Stimulated activated CD4-positive, alpha-beta T cell treated with anti-CD3 and anti-CD28 coated beads, TNF-alpha, amount 100 ng/mL, for 4 hours (primary cell): ENCODE data around the gene COX4I2.
"Not testable (repeated sequence)": the region's sequence is repeated elsewhere in the genome, so short reads cannot be mapped to it uniquely, and the experiment has no call there.

ENCODE experiments used
- DNase-seq, 3 experiments: peaks; one replicate each; pipeline ENCODE4 v3.0.0-alpha.2; 2020; ENCODE audit warnings: low read depth in 3 of 3

COX4I2 gene

DNA sequence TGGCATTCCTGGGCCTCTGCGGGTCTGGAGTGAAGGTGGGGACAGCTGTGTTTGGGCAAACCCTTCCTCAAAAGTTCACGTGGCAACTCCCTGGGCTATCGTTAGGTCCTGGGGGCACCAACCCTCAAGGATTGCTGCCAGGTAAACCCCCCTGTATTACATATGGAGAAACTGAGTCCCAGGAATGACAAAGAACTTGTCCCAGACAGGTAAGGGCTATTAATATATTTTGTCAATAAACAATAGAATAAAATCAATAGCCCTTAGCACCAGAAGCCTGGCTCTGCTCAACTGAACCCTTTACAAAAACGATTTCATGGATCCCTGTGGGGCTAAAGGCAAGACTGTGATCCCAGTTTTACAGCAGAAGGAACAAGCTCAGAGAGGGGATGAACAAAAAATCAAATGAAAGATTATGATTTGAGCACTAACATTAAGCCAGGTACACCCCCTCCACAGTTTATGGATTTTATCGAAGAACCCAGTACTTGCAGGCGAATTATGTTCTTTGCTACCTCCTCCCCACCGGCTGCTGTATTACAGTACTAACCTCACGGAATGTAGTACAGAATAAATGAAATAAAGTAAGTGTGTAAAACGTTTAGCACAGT, 30.0 kb upstream of the COX4I2 start:
- DNase-seq: no peak

- DNase-seq: no peak
These were observed 29.3 kb upstream of the COX4I2 start for GRCh38 chr20:31608251-31608945.

DNA sequence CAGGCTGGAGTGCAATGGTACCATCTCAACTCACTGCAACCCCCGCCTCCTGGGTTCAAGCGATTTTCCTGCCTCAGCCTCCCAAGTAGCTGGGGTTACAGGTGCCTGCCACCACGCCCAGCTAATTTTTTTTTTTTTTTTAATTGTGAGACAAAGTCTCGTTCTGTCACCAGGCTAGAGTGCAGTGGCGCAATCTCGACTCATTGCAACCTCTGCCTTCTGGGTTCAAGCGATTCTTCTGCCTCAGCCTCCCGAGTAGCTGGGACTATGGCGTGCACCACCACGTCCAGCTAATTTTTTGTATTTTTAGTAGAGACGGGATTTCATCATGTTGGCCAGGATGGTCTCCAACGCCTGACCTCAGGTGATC, 25.5 kb upstream of the COX4I2 start:
- DNase-seq: not testable (repeated sequence)

- no peak for DNase-seq
These were observed 22.3 kb upstream of the COX4I2 start for GRCh38 chr20:31615416-31615815.

GRCh38 chr20:31617432-31618104, 20.1 kb upstream of the COX4I2 start:
- DNase-seq: no peak

GRCh38 chr20:31620246-31620645, 17.5 kb upstream of the COX4I2 start:
- DNase-seq: no peak

DNA sequence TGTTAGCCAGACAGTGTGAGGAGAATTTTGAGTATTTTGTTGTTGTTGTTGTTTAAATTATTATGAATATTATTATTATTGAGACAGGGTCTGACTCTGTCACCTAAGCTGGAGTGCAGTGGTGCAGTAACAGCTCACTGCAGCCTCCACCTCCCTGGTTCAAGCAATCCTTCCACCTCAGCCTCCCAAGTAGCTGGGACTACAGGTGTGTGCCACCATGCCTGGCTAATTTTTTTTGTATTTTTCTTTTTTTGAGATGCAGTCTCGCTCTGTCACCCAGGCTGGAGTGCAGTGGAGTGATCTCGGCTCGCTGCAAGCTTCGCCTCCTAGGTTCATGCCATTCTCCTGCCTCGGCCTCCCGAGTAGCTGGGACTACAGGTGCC, 14.6 kb upstream of the COX4I2 start:
- DNase-seq: not testable (repeated sequence)

- DNase-seq: not testable (repeated sequence)
These were observed 11.2 kb upstream of the COX4I2 start for GRCh38 chr20:31626534-31626933.

DNA sequence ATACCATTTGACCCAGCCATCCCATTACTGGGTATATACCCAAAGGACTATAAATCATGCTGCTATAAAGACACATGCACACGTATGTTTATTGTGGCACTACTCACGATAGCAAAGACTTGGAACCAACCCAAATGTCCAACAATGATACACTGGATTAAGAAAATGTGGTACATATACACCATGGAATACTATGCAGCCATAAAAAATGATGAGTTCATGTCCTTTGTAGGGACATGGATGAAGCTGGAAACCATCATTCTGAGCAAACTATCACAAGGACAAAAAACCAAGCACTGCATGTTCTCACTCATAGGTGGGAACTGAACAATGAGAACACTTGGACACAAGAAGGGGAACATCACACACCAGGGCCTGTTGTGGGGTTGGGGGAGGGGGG, 9.7 kb upstream of the COX4I2 start:
- not testable (repeated sequence) for DNase-seq

- DNase-seq: no peak
These were observed 7.4 kb upstream of the COX4I2 start for GRCh38 chr20:31630187-31630790.

- no peak for DNase-seq
These were observed 5.0 kb upstream of the COX4I2 start for GRCh38 chr20:31632548-31633338.

DNA sequence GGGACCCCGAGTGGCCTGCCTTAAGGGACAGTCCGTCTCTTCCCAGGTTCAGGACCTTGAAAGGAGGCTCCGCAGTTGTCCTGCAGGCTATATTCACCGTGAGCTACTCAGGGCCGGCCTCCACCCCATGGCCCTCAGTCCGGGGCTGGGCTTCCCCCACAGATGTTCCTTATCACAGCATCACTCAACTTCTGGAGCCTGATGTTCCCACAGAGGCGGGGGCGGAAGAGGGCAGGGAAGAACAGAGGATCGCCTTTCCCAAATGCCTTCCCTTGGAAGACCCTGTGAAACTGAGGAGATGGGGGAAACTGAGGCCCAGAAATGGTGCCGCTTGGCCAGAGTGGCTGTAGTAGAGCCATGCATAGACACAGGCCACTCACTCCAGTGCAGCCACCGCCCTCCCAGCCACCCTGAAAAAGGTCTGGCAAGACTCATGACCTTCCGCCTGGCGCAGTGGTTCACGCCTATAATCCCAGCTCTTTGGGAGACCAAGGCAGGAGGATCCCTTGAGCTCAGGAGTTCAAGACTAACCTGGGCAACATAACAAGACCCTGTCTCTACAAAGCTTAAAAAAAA, 4.3 kb upstream of the COX4I2 start:
- DNase-seq: no peak

DNA sequence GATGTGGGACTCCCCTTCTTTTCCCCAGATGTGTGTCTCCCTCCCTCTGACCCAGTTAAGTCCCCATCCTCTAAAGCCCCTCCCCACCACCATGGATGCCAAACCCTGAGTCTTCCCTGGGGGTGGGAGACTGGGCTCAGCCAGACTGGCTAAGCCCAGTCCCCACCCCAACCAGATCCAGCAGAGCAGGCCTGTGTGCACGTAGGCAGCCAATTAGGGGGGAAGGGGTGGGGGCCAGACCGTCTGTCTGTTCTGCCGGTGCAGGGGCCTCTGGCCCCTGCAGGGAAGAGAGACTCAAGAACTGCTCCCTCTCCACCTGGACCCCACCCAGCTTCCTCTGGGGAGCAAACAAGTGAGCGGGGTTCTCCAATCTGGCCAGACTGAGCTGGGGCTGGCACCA, 605 bp downstream of the COX4I2 start:
- no peak for DNase-seq

DNA sequence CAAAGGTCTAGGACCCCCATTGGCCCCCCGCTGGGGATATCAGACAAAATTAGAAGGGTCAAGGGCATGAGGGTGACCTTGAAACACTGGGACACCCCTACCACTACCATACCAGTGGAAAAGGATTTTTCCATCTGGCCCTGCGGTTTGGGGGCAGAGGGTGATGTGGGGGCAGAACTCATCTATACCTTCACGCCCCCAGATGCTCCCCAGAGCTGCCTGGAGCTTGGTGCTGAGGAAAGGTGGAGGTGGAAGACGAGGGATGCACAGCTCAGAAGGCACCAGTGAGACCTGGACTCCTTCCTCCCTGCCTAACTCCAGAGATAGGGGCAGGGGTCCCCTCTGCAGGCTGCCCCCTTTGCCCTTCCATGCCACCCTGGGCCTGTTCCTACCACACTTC, 1.1 kb downstream of the COX4I2 start:
- DNase-seq: no peak

DNA sequence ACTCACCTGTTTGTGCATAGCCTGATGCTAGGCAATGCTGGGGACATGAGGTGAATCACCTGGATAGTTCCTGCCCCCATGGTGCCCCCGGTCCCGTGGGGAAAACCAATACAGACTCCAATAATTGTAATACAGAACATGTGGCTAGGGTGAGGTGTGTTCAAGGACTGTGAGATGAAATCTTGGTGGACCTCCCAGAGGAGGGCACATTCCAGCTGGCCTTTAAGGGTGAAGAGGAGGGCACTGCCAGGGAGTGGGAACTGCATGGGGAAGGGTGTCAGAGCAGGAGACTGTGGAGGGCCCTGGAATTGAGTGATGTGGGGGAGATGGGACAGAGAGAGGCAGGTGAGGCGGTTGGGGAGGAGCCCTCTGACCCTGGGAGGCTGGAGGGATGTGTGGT, 2.5 kb downstream of the COX4I2 start:
- no peak for DNase-seq

DNA sequence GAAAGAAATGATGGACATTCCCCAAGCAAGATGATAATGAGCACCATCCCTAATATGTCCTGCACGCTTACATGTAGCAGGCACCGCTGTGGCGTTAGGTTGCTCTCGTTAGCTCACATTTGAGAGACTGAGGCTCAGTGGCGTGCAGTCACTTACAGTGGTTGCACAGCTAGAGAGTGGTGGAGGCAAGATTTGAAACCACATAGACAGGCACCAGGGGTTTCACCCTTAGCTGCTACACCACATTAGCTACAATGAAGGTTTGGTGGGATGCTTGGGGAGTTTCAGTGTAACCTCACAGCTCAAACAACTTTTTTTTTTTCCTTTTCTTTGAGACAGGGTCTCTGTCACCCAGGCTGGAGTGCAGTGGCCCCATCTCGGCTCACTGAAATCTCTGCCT, 3.7 kb downstream of the COX4I2 start:
- DNase-seq: no peak

DNA sequence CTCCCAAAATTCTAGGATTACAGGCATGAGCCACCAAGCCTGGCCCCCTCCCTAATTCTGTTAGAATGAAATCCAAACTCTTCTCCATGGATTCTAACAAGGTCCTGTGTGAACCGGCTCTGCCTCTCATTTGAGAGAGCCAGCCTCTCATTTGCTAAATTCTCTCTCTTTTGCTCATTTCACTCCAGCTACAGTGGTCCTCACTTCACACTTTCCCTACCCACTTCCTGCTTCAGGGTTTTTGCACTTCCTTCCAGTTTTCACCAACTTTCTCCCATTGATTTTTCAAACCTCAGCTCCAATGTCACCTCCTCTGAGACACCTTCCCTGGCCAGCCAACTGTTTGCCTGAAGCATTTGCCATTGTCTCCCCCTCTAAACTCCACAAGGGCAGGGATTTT, 5.1 kb downstream of the COX4I2 start:
- DNase-seq: no peak

DNA sequence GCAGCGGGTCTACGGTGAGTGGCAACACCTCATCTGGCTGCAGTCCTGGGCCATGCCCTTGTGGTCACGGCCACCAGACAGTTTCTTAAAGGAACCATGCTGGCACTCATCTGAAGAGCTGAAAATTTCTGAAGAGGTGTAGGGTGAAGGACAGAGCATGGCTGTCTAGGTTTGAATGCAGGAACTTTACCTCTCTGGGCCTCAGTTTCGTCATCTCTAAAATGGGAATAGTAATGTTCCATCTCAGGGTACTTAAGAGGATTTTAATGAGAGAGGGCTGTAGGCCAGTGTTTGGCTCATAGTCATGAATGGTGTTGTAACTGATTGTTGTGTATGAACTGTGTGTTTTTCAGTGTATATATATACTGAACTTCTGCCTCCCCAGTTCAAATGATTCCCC, 5.8 kb downstream of the COX4I2 start:
- DNase-seq: no peak

DNA sequence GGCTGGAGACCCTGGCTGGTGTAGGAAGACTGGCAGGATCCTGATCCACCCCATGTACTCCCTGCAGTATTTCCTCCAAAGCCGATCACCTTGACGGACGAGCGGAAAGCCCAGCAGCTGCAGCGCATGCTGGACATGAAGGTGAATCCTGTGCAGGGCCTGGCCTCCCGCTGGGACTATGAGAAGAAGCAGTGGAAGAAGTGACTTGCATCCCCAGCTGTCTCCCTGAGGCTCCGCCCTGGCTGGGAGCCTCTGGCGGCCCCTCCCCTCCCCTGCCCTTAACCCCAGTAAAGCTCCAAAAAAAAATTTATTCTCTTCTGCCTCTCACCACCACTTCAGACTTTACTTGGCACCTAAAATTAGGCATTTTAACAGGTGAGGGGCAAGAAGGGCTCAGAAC, 7.0 kb downstream of the COX4I2 start:
- no peak for DNase-seq

DNA sequence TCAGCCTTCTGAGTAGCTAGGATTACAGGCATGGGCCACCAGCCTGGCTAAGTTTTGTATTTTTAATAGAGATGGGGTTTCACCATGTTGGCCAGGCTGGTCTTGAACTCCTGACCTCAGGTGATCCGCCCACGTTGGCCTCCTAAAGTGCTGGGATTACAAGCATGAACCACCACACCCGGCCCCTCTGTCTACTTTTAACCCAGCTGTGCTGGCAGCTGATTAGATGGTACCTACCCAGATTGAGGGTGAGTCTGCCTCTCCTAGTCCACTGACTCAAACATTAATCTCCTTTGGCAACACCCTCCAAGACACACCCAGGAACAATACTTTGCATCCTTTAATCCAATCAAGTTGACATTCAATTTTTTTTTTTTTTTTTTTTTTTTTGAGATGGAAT, 10.4 kb downstream of the COX4I2 start:
- DNase-seq: not testable (repeated sequence)

DNA sequence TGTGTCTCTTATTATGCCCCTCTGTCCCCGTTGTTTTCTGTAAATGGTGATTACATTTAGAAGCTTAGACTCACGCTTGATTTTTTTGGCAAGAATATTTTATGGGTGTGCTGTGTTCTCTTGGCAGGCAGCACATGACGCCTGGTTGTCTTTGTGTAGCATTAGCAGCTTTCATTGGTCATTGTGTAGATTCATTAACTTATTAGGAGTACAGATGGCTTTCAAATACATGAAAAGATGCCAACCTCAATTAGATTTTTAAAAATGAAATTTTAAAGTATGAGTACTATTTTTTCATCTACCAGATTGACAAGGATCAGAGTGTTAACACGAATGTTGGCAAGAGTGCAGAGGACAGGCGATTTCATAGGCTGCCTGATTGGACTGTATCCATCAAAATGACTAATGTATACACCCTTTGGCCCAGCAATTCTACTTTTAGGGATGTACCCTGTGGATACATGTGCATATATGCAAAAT, 15.2 kb downstream of the COX4I2 start:
- no peak for DNase-seq

GRCh38 chr20:31653561-31653960, 15.8 kb downstream of the COX4I2 start:
- DNase-seq: no peak
